CD4-positive, alpha-beta T cell treated with Interleukin-21 for 1 hour (primary cell): ENCODE data around the gene SPEN.

ENCODE experiments used
- DNase-seq: peaks from one replicate; pipeline ENCODE4 v3.0.0-alpha.2; 2020

SPEN gene

GRCh38 chr1:15950302-15950701 is 102.8 kb downstream of the SPEN start:
- DNase-seq = peak; percentile 26

GRCh38 chr1:15950763-15951295 is 103.3 kb downstream of the SPEN start:
- peak; percentile 57 for DNase-seq

DNA sequence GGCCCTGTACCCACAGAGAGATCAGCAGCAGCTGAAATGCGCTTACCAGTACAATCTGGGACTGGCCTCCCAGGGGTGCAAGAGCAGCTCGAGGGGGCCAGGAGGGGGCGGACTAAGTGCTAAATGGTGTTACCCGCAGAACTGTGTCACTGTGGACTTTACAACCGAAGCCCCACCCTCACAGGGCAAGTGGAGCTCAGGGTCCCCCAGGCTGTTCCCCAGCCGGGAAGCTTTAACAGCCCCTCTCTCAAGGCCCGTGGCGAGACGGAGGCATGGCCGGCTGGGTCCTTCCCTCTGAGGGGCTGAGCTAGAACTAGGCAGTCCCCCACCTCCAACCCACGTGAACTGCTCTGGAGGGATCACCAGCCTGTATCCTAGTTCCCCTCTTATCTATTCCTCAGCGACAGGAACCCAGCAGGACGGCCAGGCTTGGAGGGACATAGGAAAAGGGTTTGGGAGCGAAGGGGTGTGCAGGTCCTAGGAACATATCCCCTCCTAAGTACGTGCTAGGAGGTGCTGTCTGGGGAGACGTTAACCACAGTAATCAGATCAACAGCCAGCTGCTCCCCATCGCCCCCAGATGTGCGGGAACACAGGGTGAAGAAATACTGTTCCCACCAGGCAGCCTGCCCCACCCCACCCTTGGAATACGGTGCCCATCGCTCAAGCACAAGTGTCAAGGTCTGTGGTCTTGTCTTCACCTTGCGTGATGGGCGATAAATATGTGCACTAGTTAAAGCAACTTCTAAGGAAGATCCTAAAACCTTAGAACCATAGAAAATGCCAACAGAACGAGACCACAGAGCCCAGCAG is 104.0 kb downstream of the SPEN start:
- DNase-seq = peak; percentile 50

DNA sequence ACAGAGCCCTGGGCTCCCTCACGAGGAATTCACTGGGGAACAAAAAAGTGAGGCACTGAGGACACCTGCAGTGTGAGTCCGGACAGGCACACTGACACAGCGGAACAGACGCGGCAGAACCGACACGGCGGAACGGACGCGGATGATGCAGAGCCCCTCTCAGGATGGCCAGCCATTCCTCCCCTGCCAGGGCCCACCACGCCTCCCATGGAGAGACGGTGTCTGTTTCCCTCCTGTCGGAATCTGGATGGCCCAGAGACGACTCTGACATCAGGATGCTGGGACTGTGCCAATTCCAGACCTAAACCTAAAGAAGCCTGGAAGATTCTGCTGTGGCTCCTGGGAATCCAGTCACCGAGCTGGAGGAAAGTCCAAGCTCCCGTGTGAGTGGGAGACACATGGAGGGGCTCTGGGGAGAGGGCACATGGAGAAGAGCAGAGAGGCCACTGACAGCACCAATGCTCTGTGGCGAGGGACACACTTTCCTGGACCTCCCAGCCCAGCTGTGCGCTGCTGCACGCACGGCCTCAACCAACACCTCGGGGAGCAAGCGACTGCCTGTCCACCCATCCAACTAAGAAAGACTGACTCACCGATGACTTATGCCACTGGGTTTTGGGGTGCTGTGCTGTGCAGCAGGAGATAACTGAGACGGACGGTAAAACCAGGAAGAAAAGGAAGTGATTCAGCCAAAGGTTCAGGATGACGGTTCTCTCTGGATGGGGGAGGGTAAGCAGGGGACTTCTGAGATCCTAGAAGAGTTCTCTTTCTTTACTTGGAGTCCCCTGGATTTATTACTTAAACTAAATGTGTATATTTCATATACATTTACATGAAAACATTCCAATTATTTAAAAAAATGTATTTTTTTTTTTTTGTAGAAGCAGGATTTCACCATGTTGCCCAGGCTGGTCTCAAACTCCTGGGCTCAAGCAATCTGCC is 105.1 kb downstream of the SPEN start:
- DNase-seq = no peak

DNA sequence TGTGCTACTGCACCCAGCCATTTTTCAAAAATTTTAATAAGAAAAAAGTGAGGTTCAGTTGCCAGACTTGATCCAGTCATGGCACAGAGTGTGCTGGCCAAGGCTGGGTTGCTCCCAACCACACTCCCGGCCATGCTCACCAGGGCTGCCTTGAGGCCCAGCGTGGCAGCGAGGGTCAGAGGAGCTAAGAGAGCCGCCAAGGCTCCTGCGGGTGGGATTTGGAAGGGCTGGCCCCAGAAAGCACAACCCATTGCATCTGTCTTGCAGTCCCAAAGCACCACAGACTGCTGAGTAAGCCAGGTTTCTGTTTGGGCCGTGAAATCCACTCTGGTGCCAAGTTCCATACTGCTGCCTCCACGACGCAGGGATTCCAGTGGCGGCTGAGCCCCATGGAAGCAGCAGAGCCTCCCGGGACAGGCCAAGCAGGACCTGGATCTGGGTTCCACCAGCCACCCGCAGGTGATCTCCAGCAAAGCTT is 105.8 kb downstream of the SPEN start:
- DNase-seq = no peak

DNA sequence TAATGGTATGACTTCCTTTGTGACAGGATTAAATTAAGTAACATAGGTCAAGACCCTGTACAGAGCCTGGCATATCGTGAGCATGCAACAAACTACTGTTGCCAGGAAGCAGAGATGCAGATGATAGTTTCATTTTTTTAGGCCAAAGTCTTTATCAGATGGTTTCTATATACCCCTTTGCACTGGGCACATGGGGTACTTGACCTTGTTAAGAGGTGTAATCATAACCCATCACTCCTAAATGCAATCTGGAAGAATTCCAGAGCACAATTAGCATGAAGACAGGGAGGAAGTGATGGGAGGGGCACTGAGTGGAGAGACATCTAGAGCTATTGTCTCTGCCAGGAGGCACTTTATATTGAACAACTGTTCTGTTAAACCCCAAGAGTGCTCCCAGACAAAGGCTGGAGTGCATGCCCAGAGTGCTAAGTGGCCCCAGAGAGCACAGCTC is 106.3 kb downstream of the SPEN start:
- no peak for DNase-seq

- DNase-seq = no peak
Measured at GRCh38 chr1:15954316-15954715, 106.8 kb downstream of the SPEN start.

DNA sequence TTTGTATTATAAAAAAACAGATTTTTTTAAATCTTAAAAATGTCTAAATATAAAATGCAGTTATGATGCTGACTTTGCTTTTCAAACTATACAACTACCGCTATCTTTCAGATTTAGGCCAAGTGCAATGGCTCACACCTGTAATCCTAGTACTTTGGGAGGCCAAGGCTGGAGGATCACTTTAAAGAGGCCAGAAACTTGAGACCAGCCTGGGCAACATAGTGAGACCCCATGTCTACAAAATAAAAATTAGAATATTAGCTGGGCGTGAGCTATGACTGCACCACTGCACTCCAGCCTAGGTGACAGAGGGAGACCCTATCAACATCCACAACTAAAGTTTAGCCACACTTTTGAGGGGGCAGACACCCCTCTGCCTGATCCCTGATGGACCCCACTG is 108.0 kb downstream of the SPEN start:
- no peak for DNase-seq

GRCh38 chr1:15956150-15956549 is 108.6 kb downstream of the SPEN start:
- DNase-seq = no peak

DNA sequence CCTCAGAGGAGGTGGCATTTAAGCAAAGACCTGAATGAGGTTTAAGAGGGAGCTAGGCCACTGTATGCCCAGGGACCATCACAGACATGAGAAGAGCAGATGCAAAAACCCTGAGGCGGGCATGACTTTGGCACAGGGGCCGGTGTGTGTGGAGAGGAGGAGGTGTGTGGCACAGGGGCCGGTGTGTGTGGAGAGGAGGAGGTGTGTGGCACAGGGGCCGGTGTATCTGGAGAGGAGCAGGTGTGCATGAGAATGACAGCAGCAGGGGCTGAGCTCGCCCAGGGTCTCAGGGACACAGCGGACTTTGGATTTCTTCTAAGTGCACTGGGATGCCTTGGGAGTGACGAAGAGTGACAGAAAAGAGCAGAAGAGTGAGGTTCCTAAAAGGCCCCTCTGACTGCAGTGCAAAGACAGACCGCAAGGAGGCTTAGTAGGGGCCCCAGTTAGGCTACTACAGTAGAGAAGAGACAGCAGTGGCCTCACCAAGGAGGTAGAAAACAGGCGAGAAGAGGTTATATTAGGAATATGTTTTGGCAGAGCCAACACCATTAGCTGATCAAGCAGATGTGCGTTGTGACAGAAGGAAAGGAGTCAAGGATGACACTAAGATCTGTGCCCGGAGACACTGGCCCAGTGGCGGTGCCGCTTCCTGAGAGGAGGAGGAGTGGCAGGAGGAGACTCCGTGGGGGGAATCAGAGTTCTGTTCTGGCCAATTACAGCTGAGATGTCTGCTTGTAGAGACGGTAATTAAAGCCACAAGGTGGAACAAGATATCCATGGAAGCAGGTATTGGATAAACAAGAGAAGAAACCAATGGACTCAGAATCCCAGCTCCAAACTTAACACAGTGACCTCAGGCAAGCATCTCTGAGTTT is 110.0 kb downstream of the SPEN start:
- DNase-seq = no peak

- no peak for DNase-seq
Measured at GRCh38 chr1:15958111-15958510, 110.6 kb downstream of the SPEN start.

- DNase-seq = no peak
Measured at GRCh38 chr1:15958793-15959192, 111.3 kb downstream of the SPEN start.

DNA sequence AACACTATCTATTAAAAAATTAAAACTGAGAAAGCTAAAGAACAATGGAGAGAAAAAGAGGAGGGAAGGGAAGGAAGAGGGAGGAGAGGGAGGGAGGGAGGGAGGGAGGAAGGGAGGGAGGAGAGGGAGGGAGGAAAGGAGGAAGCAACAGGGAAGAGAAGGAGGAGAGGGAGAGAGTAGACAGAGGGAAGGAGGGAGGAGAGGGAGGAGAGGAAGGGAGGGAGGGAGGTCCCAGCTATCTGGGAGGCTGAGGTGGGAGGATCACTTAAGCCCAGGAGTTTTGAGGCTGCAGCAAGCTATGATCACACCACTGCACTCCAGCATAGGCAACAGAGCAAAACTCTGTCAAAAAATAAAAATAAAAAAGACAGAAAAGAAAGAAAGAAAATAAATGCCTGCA is 111.9 kb downstream of the SPEN start:
- DNase-seq = no peak

DNA sequence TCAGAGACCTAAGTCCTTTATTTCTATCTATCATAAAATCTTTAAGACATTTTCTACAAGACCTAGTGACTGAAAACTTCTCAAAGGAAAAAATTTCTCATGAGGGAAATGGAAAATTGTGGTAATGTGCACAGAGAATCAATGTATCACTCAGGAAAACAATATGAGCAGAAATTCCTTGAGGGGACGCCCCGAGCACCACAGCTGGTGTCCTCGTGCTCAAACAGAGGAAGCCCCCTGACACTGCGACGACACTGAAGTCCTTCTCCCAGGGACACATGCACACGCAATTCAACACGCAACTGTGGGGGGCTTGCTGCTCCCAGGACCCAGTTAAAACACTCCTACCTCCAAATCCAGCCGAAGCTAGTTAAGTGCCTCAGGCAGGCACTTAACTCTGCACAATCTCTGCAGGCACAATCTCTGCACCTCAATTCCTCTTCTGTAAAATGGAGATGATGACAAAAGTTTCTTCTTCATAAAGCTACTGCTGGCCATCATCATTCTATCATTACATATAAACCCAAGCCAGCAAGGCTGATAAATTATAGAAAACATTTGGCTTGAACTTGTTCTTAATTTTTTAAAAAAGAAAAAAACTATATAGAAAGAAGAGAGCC is 112.4 kb downstream of the SPEN start:
- no peak for DNase-seq

GRCh38 chr1:15960808-15961207 is 113.3 kb downstream of the SPEN start:
- DNase-seq = no peak

DNA sequence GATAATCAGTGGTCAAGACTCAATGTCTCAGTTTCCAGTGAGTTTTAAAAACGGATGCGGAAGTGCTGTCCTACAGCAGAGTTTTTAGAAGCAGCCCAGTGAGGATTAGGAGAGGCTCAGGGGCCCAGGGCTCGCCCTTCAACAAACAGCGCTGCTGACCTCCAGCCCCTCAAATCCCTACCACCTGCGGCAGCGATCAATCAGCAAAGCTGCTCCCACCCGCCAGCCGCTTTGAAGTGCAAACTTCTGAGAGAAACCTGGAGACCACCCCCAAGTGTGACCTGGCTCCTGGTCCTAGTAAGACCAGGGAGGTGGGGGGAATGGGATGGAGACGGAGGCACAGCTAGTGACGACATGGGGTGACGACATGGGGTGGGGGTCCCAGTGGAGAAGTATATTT is 114.0 kb downstream of the SPEN start:
- no peak for DNase-seq

DNA sequence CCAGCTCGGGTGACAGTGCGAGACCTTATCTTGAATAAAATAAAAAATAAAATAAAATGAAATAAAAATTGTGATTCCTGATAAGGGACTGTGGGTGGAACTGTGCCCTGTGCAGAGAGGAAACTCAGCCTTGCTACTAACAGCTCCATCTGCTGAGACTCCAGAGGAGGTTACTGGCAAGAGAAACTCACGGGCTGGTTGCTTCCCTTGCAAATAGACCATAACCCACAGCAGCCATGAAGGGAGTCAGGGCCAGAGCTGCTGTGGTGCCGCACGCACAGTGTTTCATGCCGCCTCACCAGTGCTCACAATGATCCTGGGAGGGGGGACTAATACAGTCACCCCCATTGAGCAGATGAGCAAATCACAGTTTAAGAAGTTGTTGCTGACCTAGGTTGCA is 114.7 kb downstream of the SPEN start:
- no peak for DNase-seq

DNA sequence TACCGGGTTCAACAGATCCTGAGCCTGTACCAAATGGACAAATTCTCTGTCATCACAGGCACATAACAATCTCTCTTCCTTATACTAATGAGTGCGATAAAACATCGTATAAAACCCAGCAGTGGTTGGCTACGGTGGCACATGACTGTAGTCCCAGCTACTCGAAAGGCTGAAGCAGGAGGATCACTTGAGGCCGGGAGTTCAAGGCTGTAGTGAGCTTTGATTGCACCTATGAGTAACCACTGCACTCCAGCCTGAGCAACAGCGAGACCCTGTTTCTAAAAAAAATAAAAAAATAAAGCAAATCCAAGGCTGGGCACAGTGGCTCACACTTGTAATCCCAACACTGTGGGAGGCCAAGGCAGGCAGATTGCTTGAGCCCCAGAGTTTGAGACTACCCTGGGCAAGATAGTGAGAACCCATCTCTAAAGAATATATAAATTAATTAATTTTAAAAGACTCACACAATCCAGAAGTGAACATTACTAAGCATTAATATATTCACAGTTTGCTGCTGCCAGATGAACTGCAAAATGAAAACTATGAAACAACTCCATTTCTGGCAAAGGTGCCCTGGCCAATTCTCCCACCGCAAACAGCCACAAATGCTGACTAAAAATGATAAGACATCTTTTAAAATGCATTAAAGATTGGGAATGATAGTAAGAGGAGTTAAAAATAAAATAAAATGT is 115.3 kb downstream of the SPEN start:
- DNase-seq = no peak

GRCh38 chr1:15963363-15963967 is 116.0 kb downstream of the SPEN start:
- no peak for DNase-seq

DNA sequence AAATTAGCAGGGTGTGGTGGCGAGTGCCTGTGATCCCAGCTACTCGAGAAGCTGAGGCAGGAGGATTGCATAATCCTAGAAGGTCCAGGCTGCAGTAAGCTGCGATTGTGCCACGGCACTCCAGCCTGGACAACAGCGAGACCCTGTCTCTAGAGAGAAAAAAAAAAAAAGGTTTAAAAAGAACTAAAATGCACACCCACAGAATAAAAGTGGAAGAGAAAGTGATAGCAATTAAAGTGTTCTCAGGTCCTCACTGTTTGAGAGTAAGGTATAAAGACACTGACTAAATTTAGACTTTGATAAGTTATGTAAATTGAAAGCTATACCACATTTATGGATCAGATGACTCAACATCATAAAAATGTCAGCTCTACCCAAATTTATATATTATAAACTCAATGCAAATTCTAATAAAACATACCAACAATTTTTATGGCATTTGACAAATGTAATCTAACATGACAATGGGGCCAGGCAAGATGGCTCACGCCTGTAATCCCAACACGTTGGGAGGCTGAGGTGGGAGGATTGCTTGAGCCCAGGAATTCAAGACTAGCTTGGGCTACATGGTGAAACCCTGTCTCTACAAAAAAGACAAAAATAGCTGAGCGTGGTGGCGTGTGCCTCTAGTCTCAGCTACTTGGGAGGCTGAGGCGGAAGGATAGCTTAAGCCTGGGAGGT is 116.6 kb downstream of the SPEN start:
- DNase-seq = no peak
